ENCODE measurements around the gene PCDHGA1. TPM values are rescaled to one million over a fixed set of nuclear protein-coding genes. Genes with fewer than 3 reads are reported as not detected.
A peak's percentile ranks its signal among the peaks of the same experiment; 100 is the strongest.

The PCDHGA1 gene
- total and polyA plus RNA-seq, 4 donors = 0.05 to 0.08 (median 0.05) TPM; not detected in 1

DNA sequence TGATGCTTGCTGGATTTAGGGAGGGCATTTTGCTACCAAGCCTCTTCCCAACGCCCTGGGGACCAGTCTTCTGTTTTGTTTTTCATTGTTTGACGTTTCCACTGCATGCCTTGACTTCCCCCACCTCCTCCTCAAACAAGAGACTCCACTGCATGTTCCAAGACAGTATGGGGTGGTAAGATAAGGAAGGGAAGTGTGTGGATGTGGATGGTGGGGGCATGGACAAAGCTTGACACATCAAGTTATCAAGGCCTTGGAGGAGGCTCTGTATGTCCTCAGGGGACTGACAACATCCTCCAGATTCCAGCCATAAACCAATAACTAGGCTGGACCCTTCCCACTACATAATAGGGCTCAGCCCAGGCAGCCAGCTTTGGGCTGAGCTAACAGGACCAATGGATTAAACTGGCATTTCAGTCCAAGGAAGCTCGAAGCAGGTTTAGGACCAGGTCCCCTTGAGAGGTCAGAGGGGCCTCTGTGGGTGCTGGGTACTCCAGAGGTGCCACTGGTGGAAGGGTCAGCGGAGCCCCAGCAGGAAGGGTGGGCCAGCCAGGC, 181.5 kb downstream of the PCDHGA1 start:
- Histone ChIP-seq H3K4me1 (ENCODE audit: control insufficient read depth in 4 of 4, insufficient read depth in 4 of 4, low read length in 3 of 4) (peaks cover 4 to 20% (median 7%) of the 10 kb centered on the region in 4 donors), H3K36me3 (ENCODE audit: control insufficient read depth in 4 of 4, insufficient read depth in 3 of 4, low read depth in 1 of 4, low read length in 3 of 4) (peaks cover 7 to 18% (median 12%) of the 10 kb centered on the region in 4 donors), H3K4me3 (ENCODE audit: low read depth in 1 of 3, low read length in 3 of 3) (no peak overlapping the region), H3K9ac (ENCODE audit: low read depth in 1 of 2, low read length in 2 of 2) (no peak overlapping the region), H3K9me3 (ENCODE audit: control insufficient read depth in 4 of 4, low read length in 3 of 4) (no peaks in the 10 kb centered on the region), H3K27ac (ENCODE audit: low read depth in 1 of 2, low read length in 2 of 2) (peak overlapping the region; percentile 58 to 72), H3K27me3 (ENCODE audit: control insufficient read depth in 4 of 4, insufficient read depth in 4 of 4, low read length in 3 of 4) (no peaks in the 10 kb centered on the region)
- DNase-seq (ENCODE audit: low spot score) = no peak
- 62% methylated on average over 4 of the region's 4 CpGs for WGBS
- TF ChIP-seq HNF4A (conservative IDR thresholded peaks at IDR 0.05) = no peak
- no peak for TF ChIP-seq FOXA1 (IDR thresholded peaks at IDR 0.05)
- no peak for TF ChIP-seq HNF4G (IDR thresholded peaks at IDR 0.05)
- TF ChIP-seq, protein P1, sequence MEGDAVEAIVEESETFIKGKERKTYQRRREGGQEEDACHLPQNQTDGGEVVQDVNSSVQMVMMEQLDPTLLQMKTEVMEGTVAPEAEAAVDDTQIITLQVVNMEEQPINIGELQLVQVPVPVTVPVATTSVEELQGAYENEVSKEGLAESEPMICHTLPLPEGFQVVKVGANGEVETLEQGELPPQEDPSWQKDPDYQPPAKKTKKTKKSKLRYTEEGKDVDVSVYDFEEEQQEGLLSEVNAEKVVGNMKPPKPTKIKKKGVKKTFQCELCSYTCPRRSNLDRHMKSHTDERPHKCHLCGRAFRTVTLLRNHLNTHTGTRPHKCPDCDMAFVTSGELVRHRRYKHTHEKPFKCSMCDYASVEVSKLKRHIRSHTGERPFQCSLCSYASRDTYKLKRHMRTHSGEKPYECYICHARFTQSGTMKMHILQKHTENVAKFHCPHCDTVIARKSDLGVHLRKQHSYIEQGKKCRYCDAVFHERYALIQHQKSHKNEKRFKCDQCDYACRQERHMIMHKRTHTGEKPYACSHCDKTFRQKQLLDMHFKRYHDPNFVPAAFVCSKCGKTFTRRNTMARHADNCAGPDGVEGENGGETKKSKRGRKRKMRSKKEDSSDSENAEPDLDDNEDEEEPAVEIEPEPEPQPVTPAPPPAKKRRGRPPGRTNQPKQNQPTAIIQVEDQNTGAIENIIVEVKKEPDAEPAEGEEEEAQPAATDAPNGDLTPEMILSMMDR (IDR thresholded peaks at IDR 0.05; ENCODE audit: low read depth, low read length, missing input control) = no peak
- TF ChIP-seq, protein P2, sequence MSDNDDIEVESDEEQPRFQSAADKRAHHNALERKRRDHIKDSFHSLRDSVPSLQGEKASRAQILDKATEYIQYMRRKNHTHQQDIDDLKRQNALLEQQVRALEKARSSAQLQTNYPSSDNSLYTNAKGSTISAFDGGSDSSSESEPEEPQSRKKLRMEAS (IDR thresholded peaks at IDR 0.05) = no peak
- no peak for TF ChIP-seq SP1 (IDR thresholded peaks at IDR 0.05)
- no peak for TF ChIP-seq GABPA (IDR thresholded peaks at IDR 0.05 in 1 of 2, conservative IDR thresholded peaks at IDR 0.05 in 1 of 2)
- no peak for TF ChIP-seq NR2F2 (IDR thresholded peaks at IDR 0.05)
- TF ChIP-seq, protein P3, sequence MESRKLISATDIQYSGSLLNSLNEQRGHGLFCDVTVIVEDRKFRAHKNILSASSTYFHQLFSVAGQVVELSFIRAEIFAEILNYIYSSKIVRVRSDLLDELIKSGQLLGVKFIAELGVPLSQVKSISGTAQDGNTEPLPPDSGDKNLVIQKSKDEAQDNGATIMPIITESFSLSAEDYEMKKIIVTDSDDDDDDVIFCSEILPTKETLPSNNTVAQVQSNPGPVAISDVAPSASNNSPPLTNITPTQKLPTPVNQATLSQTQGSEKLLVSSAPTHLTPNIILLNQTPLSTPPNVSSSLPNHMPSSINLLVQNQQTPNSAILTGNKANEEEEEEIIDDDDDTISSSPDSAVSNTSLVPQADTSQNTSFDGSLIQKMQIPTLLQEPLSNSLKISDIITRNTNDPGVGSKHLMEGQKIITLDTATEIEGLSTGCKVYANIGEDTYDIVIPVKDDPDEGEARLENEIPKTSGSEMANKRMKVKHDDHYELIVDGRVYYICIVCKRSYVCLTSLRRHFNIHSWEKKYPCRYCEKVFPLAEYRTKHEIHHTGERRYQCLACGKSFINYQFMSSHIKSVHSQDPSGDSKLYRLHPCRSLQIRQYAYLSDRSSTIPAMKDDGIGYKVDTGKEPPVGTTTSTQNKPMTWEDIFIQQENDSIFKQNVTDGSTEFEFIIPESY (IDR thresholded peaks at IDR 0.05) = no peak
- TF ChIP-seq EGR1 (IDR thresholded peaks at IDR 0.05; ENCODE audit: low read depth in 2 of 2) = no peak

DNA sequence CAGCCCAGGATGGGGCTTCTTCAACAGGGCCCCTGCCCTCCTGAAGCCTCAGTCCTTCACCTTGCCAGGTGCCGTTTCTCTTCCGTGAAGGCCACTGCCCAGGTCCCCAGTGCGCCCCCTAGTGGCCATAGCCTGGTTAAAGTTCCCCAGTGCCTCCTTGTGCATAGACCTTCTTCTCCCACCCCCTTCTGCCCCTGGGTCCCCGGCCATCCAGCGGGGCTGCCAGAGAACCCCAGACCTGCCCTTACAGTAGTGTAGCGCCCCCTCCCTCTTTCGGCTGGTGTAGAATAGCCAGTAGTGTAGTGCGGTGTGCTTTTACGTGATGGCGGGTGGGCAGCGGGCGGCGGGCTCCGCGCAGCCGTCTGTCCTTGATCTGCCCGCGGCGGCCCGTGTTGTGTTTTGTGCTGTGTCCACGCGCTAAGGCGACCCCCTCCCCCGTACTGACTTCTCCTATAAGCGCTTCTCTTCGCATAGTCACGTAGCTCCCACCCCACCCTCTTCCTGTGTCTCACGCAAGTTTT, 182.1 kb downstream of the PCDHGA1 start:
- WGBS = 14% methylated on average over 28 of the region's 28 CpGs
- no peak overlapping the region for H3K9ac ChIP-seq (ENCODE audit: low read depth in 1 of 2, low read length in 2 of 2)
- H3K4me3 ChIP-seq (ENCODE audit: low read depth in 1 of 3, low read length in 3 of 3) = peak overlapping the region in 2 of 3 donors; percentile 27 to 51
- H3K27ac ChIP-seq (ENCODE audit: low read depth in 1 of 2, low read length in 2 of 2) = peak overlapping the region; percentile 58 to 72
- H3K9me3 ChIP-seq (ENCODE audit: control insufficient read depth in 4 of 4, low read length in 3 of 4) = no peaks in the 10 kb centered on the region
- peak; percentile 89 for DNase-seq (ENCODE audit: low spot score)
- H3K4me1 ChIP-seq (ENCODE audit: control insufficient read depth in 4 of 4, insufficient read depth in 4 of 4, low read length in 3 of 4) = peaks cover 4 to 20% (median 7%) of the 10 kb centered on the region in 4 donors
- TF ChIP-seq RAD21 (IDR thresholded peaks at IDR 0.05) = peak; percentile 65 to 78
- no peak for TF ChIP-seq REST (IDR thresholded peaks at IDR 0.05)
- TF ChIP-seq EGR1 (IDR thresholded peaks at IDR 0.05; ENCODE audit: low read depth in 2 of 2) = no peak
- TF ChIP-seq, protein P4, sequence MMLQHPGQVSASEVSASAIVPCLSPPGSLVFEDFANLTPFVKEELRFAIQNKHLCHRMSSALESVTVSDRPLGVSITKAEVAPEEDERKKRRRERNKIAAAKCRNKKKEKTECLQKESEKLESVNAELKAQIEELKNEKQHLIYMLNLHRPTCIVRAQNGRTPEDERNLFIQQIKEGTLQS (IDR thresholded peaks at IDR 0.05) = no peak
- no peak for TF ChIP-seq YY1 (IDR thresholded peaks at IDR 0.05)
- TF ChIP-seq, protein P1 (IDR thresholded peaks at IDR 0.05; ENCODE audit: low read depth, low read length, missing input control) = peak; percentile 69
- no peaks in the 10 kb centered on the region for H3K27me3 ChIP-seq (ENCODE audit: control insufficient read depth in 4 of 4, insufficient read depth in 4 of 4, low read length in 3 of 4)
- H3K36me3 ChIP-seq (ENCODE audit: control insufficient read depth in 4 of 4, insufficient read depth in 3 of 4, low read depth in 1 of 4, low read length in 3 of 4) = peaks cover 8 to 23% (median 16%) of the 10 kb centered on the region in 4 donors

All from liver (tissue), 9 donors.